Measurements from ENCODE around the gene IL31.

IL31 gene

GRCh38 chr12:122133192-122133950, 40.6 kb downstream of the IL31 start:
- no peak for DNase-seq (ENCODE audit: low read depth)
- TF ChIP-seq, protein P1, sequence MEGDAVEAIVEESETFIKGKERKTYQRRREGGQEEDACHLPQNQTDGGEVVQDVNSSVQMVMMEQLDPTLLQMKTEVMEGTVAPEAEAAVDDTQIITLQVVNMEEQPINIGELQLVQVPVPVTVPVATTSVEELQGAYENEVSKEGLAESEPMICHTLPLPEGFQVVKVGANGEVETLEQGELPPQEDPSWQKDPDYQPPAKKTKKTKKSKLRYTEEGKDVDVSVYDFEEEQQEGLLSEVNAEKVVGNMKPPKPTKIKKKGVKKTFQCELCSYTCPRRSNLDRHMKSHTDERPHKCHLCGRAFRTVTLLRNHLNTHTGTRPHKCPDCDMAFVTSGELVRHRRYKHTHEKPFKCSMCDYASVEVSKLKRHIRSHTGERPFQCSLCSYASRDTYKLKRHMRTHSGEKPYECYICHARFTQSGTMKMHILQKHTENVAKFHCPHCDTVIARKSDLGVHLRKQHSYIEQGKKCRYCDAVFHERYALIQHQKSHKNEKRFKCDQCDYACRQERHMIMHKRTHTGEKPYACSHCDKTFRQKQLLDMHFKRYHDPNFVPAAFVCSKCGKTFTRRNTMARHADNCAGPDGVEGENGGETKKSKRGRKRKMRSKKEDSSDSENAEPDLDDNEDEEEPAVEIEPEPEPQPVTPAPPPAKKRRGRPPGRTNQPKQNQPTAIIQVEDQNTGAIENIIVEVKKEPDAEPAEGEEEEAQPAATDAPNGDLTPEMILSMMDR (IDR thresholded peaks at IDR 0.05; ENCODE audit: low read length, missing control alignments): no peak
- H3K4me3 ChIP-seq (replicated peaks; ENCODE audit: low read depth, low read length): no peak overlapping the region

DNA sequence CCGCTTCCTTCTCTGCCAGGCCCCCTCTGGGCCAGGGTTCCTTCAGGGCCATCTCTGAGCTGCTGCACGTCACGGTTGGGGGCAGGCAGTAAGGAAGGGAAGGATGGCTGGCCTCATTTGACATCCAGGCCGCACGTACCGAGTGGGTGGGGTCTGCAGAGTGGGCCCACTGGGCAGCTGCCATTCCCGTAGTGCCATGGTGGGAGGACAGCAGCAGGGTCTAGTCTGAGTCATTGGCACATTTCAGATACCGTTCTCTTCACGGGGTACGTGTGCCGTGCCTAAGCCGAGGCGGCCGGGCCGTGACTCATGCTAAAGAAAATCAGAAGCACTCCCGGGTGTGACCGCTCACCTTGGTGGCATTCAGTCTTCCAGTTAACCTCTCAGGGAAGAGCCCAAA, 43.9 kb downstream of the IL31 start:
- H3K4me3 ChIP-seq (replicated peaks; ENCODE audit: low read depth, low read length): no peak overlapping the region
- no peak for DNase-seq (ENCODE audit: low read depth)
- TF ChIP-seq, protein P1 (IDR thresholded peaks at IDR 0.05; ENCODE audit: low read length, missing control alignments): no peak

- TF ChIP-seq, protein P1 (IDR thresholded peaks at IDR 0.05; ENCODE audit: low read length, missing control alignments): no peak
- DNase-seq (ENCODE audit: low read depth): no peak
- H3K4me3 ChIP-seq (replicated peaks; ENCODE audit: low read depth, low read length): no peak overlapping the region
These were observed 44.9 kb downstream of the IL31 start for GRCh38 chr12:122129131-122129530.

GRCh38 chr12:122128481-122128880, 45.5 kb downstream of the IL31 start:
- H3K4me3 ChIP-seq (replicated peaks; ENCODE audit: low read depth, low read length): no peak overlapping the region
- TF ChIP-seq, protein P1 (IDR thresholded peaks at IDR 0.05; ENCODE audit: low read length, missing control alignments): no peak
- no peak for DNase-seq (ENCODE audit: low read depth)

DNA sequence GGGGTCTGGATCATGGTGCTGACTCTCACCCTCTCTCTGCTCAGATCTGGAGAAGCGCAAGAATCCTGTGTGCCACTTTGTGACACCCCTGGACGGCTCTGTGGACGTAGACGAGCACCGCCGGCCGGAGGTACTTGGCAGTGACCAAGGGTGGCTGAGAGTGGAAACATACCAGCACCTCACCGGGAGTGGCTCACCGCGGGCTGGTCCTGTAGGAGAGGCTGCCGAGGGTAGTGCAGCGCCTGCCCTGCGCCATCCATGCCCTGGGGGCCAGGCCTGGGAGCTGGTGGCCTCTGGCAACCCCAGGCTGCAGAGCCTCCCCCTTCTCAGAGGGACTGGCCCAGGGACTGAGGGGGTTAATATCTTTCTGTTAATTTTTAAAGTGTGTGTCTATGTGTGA, 46.2 kb downstream of the IL31 start:
- TF ChIP-seq, protein P1 (IDR thresholded peaks at IDR 0.05; ENCODE audit: low read length, missing control alignments): no peak
- H3K4me3 ChIP-seq (replicated peaks; ENCODE audit: low read depth, low read length): no peak overlapping the region
- DNase-seq (ENCODE audit: low read depth): no peak

DNA sequence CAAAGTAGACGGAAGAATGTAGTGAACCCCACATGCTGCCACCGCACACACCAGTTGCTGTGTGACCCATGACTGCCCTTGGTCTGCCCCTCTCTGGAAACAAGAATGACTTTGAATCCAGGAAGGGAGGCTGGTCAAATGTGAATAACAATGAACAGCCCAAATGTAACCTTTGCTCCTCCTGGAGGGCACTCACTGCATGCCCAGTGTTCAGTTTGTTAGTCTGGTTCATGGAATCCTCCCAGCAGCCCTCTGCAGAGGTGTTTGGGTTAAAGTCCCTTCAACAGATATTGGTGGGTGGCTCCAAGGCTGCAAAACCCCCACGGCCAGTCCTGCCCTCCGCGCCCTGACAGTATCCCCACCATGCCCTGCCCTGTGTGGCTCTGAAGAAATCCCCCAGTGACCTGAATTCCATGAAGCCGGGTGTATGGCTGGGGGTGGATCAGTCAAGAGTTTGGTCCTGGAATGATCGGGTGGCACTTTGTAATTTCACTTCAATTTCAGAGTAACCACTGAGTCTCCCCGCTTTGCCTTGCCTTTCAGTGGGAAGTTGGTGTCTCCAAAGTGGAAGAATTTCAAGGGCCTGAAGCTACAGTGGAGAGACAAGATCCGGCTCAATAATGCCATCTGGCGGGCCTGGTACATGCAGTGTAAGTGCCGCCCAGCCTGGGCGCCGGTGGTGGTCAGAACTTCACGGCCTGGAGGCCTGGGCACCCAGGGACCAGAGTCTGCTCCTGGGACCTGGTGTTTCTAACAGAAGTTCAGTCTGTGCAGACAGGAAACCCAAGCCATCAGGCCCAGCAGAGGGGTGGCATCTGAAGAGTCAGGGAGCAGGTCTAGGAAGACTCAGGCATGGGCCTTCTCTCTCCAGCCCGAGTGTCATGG, 47.1 kb downstream of the IL31 start:
- no peak overlapping the region for H3K4me3 ChIP-seq (replicated peaks; ENCODE audit: low read depth, low read length)
- DNase-seq (ENCODE audit: low read depth): no peak
- TF ChIP-seq, protein P1 (IDR thresholded peaks at IDR 0.05; ENCODE audit: low read length, missing control alignments): no peak
